K562 (cell line): ENCODE results near the gene SMIM12. TPM values are rescaled to one million over a fixed set of nuclear protein-coding genes. Genes with fewer than 3 reads are reported as not detected.
A peak's percentile ranks its signal among the peaks of the same experiment; 100 is the strongest.

Source experiments
- ATAC-seq: fragments of 200-7000 bp; cut with Tn5 transposase; 3 replicates; pipeline ENCODE4 v1.9.1; 2020; ENCODE audit warnings: moderate library complexity
- BruUV-seq: library from RNA; stranded (reverse); fragments of 400-500 nt; replicated peaks from 2 replicates; lab custom pipeline; 2021; lab: Mats Ljungman, UMichigan
- CTCF ChIA-PET: fragments of 300-600 bp; formaldehyde crosslinking; extraction: SDS; loops from one replicate; lab custom pipeline; 2021; ENCODE audit warnings: low intra/inter-chr PET ratio; lab: Yijun Ruan, JAX
- POLR2A ChIA-PET: fragments of 300-600, 350-650 bp; sonication (Branson Sonifier 250); formaldehyde crosslinking; extraction: SDS; loops from one replicate; lab custom pipeline; 2021; ENCODE audit warnings: antibody characterized with exemption, inconsistent platforms; lab: Yijun Ruan, JAX
- DNase-seq, 4 experiments: peaks; one replicate each; pipeline versions ENCODE4 v3.0.0 to v3.0.0-alpha.2; 2011 to 2018; ENCODE audit warnings: low spot score in 3 of 4, mixed read lengths in 3 of 4; ENCODE audit errors: extremely low read depth in 1 of 4
- FAIRE-seq: peaks from 2 replicates; lab custom pipeline; 2011; peaks lifted over from hg19 to GRCh38; lab: Jason Lieb, UNC
- H2AFZ ChIP-seq: 2 replicates; pipeline ENCODE4 v1.6.0; 2011; ENCODE audit warnings: low read depth, low read length, control low read depth, inconsistent platforms
- H3K27ac ChIP-seq: fragments of 200-600 bp; 3 replicates; pipeline ENCODE4 v1.8.0; 2011; ENCODE audit warnings: low read depth, mild to moderate bottlenecking, control low read depth, inconsistent platforms, low read length, moderate library complexity, mixed read lengths; ENCODE audit errors: extremely low read depth
- H3K27me3 ChIP-seq, 2 experiments: fragments of 300-600 bp in 1 of 2; 2 replicates in 1 of 2; 3 replicates in 1 of 2; pipeline versions ENCODE4 v1.6.0 to v1.8.0; 2011; ENCODE audit warnings: inconsistent platforms in 2 of 2, low read length in 2 of 2, mild to moderate bottlenecking in 1 of 2, mixed read lengths in 1 of 2, moderate library complexity in 1 of 2; ENCODE audit not compliant: control insufficient read depth in 2 of 2, insufficient read depth in 2 of 2
- H3K36me3 ChIP-seq: fragments of 300-600 bp; 3 replicates; pipeline ENCODE4 v1.8.0; 2011; ENCODE audit warnings: mild to moderate bottlenecking, low read length, inconsistent platforms; ENCODE audit not compliant: control insufficient read depth, insufficient read depth
- H3K4me1 ChIP-seq, 2 experiments: fragments of 200-600 bp in 1 of 2; replicated peaks in 1 of 2; 2 replicates in 1 of 2; 3 replicates in 1 of 2; pipeline versions ENCODE4 v1.5.1 to v1.8.0; 2011; ENCODE audit warnings: inconsistent platforms in 2 of 2, low read length in 2 of 2, mild to moderate bottlenecking in 1 of 2, mixed read lengths in 1 of 2, moderate library complexity in 1 of 2; ENCODE audit not compliant: control insufficient read depth in 2 of 2, insufficient read depth in 2 of 2
- H3K4me2 ChIP-seq: 2 replicates; pipeline ENCODE4 v1.6.1; 2011; ENCODE audit warnings: low read length, control low read depth, inconsistent platforms, mixed read lengths; ENCODE audit not compliant: insufficient read depth
- H3K4me3 ChIP-seq: fragments of 200-600 bp; sonication (generic), shearing (Covaris generic); 2 replicates; pipeline ENCODE4 v1.5.1; 2016; ENCODE audit warnings: control low read depth, inconsistent platforms
- H3K79me2 ChIP-seq: fragments of 200-600 bp; 3 replicates; pipeline ENCODE4 v1.8.0; 2011; ENCODE audit warnings: low read length, inconsistent platforms; ENCODE audit not compliant: control insufficient read depth, insufficient read depth
- H3K9ac ChIP-seq, 2 experiments: 2 replicates each; pipeline versions ENCODE4 v1.6.0 to v1.6.1; 2011; ENCODE audit warnings: low read depth in 2 of 2, low read length in 2 of 2, control low read depth in 1 of 2, inconsistent platforms in 1 of 2, mild to moderate bottlenecking in 1 of 2, mixed read lengths in 1 of 2; ENCODE audit not compliant: insufficient read depth in 1 of 2
- H3K9me1 ChIP-seq: one replicate; pipeline ENCODE4 v1.6.0; 2011; ENCODE audit warnings: inconsistent platforms, mild to moderate bottlenecking, low read length, moderate library complexity; ENCODE audit not compliant: control insufficient read depth, insufficient read depth
- H3K9me3 ChIP-seq: replicated peaks from 2 replicates; pipeline ENCODE4 v1.5.1; 2011; ENCODE audit warnings: low read depth, low read length, inconsistent platforms; ENCODE audit not compliant: control insufficient read depth, insufficient read depth
- H4K20me1 ChIP-seq: replicated peaks from 2 replicates; pipeline ENCODE4 v1.6.1; 2011; ENCODE audit warnings: low read length, inconsistent platforms, mixed read lengths; ENCODE audit not compliant: control insufficient read depth, insufficient read depth
- CHD2 ChIP-seq: IDR thresholded peaks from 2 replicates; pipeline ENCODE4 v1.6.1; 2011; ENCODE audit warnings: low read depth, low read length
- E2F3 ChIP-seq: fragments of 250-450 bp; sonication (Bioruptor Pico); IDR thresholded peaks from 2 replicates; pipeline ENCODE4 v1.4.0; 2020; ENCODE audit warnings: mild to moderate bottlenecking
- E2F6 ChIP-seq, 2 experiments: IDR thresholded peaks; 2 replicates each; pipeline ENCODE4 v1.6.1; 2011; ENCODE audit warnings: borderline replicate concordance in 1 of 2, control low read depth in 1 of 2, low read depth in 1 of 2, low read length in 1 of 2, mild to moderate bottlenecking in 1 of 2, mixed read lengths in 1 of 2, moderate library complexity in 1 of 2; ENCODE audit not compliant: insufficient read depth in 1 of 2, insufficient read length in 1 of 2, poor library complexity in 1 of 2, severe bottlenecking in 1 of 2; ENCODE audit errors: extremely low read depth in 1 of 2
- HCFC1 ChIP-seq: IDR thresholded peaks from 2 replicates; pipeline ENCODE4 v1.6.1; 2012; ENCODE audit warnings: low read depth, low read length, improper control_type of control experiment
- MTF1 ChIP-seq: fragments of 250-450 bp; sonication (Bioruptor Pico); IDR thresholded peaks from 2 replicates; pipeline ENCODE4 v1.9.0; 2021; ENCODE audit warnings: moderate library complexity, mild to moderate bottlenecking, inconsistent platforms, borderline replicate concordance
- NFIC ChIP-seq: fragments of 450-650 bp; IDR thresholded peaks from 2 replicates; pipeline ENCODE4 v1.6.1; 2017; ENCODE audit warnings: mild to moderate bottlenecking, inconsistent platforms
- NFIX ChIP-seq: fragments of 250-450 bp; sonication (Bioruptor Pico); IDR thresholded peaks from 2 replicates; pipeline ENCODE4 v1.4.0; 2020; ENCODE audit warnings: low read depth, mild to moderate bottlenecking, moderate library complexity
- NUFIP1 ChIP-seq: fragments of 450-650 bp; IDR thresholded peaks from 2 replicates; pipeline ENCODE4 v1.6.1; 2018; ENCODE audit not compliant: partially characterized antibody
- PHF21A ChIP-seq: fragments of 450-650 bp; IDR thresholded peaks from 2 replicates; pipeline ENCODE4 v1.6.1; 2017; ENCODE audit warnings: low read depth, borderline replicate concordance
- SMAD1 ChIP-seq: fragments of 150-350 bp; IDR thresholded peaks from 2 replicates; pipeline ENCODE4 v1.6.1; 2014; ENCODE audit warnings: low read length, low read depth; ENCODE audit not compliant: partially characterized antibody
- USF1 ChIP-seq: sonication (generic); formaldehyde crosslinking; IDR thresholded peaks from 2 replicates; pipeline ENCODE4 v1.9.0; 2022; ENCODE audit warnings: mild to moderate bottlenecking, missing genetic modification reagents
- ZHX1 ChIP-seq: fragments of 150-350 bp; conservative IDR thresholded peaks from 2 replicates; pipeline ENCODE4 v1.6.1; 2014; ENCODE audit warnings: low read length
- ZNF311 ChIP-seq: fragments of 250-450 bp; sonication (Bioruptor Pico); IDR thresholded peaks from 2 replicates; pipeline ENCODE4 v1.4.0; 2020; ENCODE audit warnings: mild to moderate bottlenecking, moderate library complexity
- WGBS: fragments of 100-300 bp; shearing (Covaris generic); methylation state at CpG from one replicate; pipeline ENCODE4 v1.1.6; 2016; ENCODE audit warnings: low coverage, mixed read lengths; ENCODE audit not compliant: insufficient coverage; ENCODE audit errors: missing lambda C conversion rate; 5-methylcytosine and 5-hydroxymethylcytosine counted together
- in situ Hi-C: fragments of 300-500 bp; cut with MboI; formaldehyde crosslinking; loops from 4 replicates; pipeline ENCODE4 v1.15.0; 2018; ENCODE audit warnings: inconsistent platforms, mixed read lengths
- intact Hi-C: fragments of 100-400 bp; cut with micrococcal nuclease; formaldehyde crosslinking; loops from 2 replicates; pipeline ENCODE4 v1.14.2; 2022
- polyA plus RNA-seq, 8 experiments: library from polyadenylated mRNA; depleted of rRNA in 4 of 8; stranded (reverse) in 5 of 8; unstranded in 3 of 8; fragments of >200 nt; fragmentation: Nextera tagmentation in 2 of 8; fragmentation: Illumina TruSeq in 1 of 8; extraction: Ambion mirVana in 2 of 8; extraction: Trizol in 1 of 8; gene quantifications; 2 replicates each; pipeline versions ENCODE4 v1.2.1 to v1.2.3, GENCODE V29; 2011 to 2014; ENCODE audit warnings: inconsistent platforms in 1 of 8, missing spikeins in 1 of 8
- total RNA-seq, 7 experiments: library from RNA; depleted of rRNA in 6 of 7; stranded (reverse); fragments of >200 nt in 6 of 7; fragmentation: Illumina TruSeq in 2 of 7; extraction: Trizol in 2 of 7; gene quantifications; 2 replicates each; pipeline versions ENCODE4 v1.2.1 to v1.2.3, GENCODE V29; 2011 to 2021; ENCODE audit warnings: low replicate concordance in 1 of 7

The SMIM12 gene
- total and polyA plus RNA-seq, 9 of the 15 experiments (the other 6 are each of a cell fraction or from before 2014, with no cell fraction given) = 51.7 to 112 (median 63.9) TPM

- TF ChIP-seq E2F6 (IDR thresholded peaks at IDR 0.05; ENCODE audit: borderline replicate concordance in 1 of 2, extremely low read depth in 1 of 2, insufficient read depth in 1 of 2, insufficient read length in 1 of 2, low read depth in 1 of 2, low read length in 1 of 2, poor library complexity in 1 of 2, severe bottlenecking in 1 of 2) = no peak
- TF ChIP-seq, all 486 proteins: peak for 0
Measured at GRCh38 chr1:34899471-34899870, 39.9 kb upstream of the SMIM12 start (continued).

GRCh38 chr1:34898330-34898761, 38.8 kb upstream of the SMIM12 start:
- ChIA-PET CTCF (no interaction called here), POLR2A (interaction anchor here (1.8 kb wide), 1 partner anchor 10 kb away, joined by 4 read pairs; no protein-coding TSS in a partner anchor)
- Histone ChIP-seq H3K27ac (no peak overlapping the region), H3K27me3 (peaks cover 36% of the 10 kb centered on the region in 2 experiments), H3K79me2 (no peaks in the 10 kb centered on the region), H3K4me2 (no peak overlapping the region), H3K4me1 (no peaks in the 10 kb centered on the region), H3K9ac (no peak overlapping the region), H2AFZ (no peak overlapping the region), H3K4me3 (no peak overlapping the region), H3K9me1 (no peaks in the 10 kb centered on the region), H3K36me3 (no peaks in the 10 kb centered on the region), H4K20me1 (peaks cover 3% of the 10 kb centered on the region; the same call in 1 of the 2 replicates), H3K9me3 (no peaks in the 10 kb centered on the region)
- intact Hi-C loops (no loop called here), in situ Hi-C loops (no loop called here)
- FAIRE-seq (no peak), DNase-seq (no peak), ATAC-seq (no peak)
- no TSS peak for BruUV-seq
- WGBS = 0% methylated on average over 2 of the region's 2 CpGs
- no peak for TF ChIP-seq ZHX1
- TF ChIP-seq USF1 (CRISPR knock-in tag) = no peak
- no peak for TF ChIP-seq MTF1 (CRISPR knock-in tag)
- TF ChIP-seq NFIX (CRISPR knock-in tag) = peak; percentile 79
- TF ChIP-seq SMAD1 = no peak
- no peak for TF ChIP-seq PHF21A
- no peak for TF ChIP-seq HCFC1
- no peak for TF ChIP-seq NUFIP1
- no peak for TF ChIP-seq CHD2
- TF ChIP-seq NFIC = peak; percentile 95
- TF ChIP-seq ZNF311 (CRISPR knock-in tag) = no peak
- TF ChIP-seq E2F3 (CRISPR knock-in tag) = no peak
